Measurements from ENCODE around the gene KLHDC2. TPM values are rescaled to one million over a fixed set of nuclear protein-coding genes. Genes with fewer than 3 reads are reported as not detected.
A peak's percentile ranks its signal among the peaks of the same experiment; 100 is the strongest.
"Not testable (repeated sequence)": the region's sequence is repeated elsewhere in the genome, so short reads cannot be mapped to it uniquely, and the experiment has no call there.

The KLHDC2 gene
- total and polyA plus RNA-seq, 7 donors, result 37.4 to 111 (median 80.9) TPM

DNA sequence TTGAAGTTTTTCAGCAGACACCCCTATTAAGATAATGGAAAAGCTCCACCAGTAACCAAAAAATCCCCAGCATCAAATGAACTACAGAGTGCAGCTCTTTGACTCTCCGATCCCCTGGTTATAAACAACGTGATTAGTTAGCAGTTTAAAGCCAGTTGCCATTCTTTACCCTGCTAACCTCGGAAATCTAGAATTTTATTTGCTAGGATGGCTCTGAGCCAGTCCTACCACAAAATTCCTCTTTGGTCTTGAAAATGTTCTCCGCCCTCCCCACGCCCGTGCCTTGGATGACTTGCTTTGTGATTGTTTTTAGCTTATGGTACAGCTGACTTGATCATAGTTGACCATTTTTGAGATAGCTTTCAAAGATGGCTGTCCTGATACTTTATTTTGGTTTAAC lies 1.2 kb downstream of the KLHDC2 start:
- intact Hi-C loops (cut with DNase I), result loop anchor here (2.0 kb wide), 1 partner anchor 134 kb away; the partner anchor contains the start of gene DNAAF2
- peak overlapping the region; percentile 75 to 100 (median 87) for H3K4me3 ChIP-seq
- peak overlapping the region; percentile 93 to 99 (median 98) for H3K27ac ChIP-seq
- H3K4me1 ChIP-seq, result peaks cover 0 to 30% (median 28%) of the 10 kb centered on the region in 4 donors
- no peaks in the 10 kb centered on the region for H3K27me3 ChIP-seq
- TF ChIP-seq, protein P1, sequence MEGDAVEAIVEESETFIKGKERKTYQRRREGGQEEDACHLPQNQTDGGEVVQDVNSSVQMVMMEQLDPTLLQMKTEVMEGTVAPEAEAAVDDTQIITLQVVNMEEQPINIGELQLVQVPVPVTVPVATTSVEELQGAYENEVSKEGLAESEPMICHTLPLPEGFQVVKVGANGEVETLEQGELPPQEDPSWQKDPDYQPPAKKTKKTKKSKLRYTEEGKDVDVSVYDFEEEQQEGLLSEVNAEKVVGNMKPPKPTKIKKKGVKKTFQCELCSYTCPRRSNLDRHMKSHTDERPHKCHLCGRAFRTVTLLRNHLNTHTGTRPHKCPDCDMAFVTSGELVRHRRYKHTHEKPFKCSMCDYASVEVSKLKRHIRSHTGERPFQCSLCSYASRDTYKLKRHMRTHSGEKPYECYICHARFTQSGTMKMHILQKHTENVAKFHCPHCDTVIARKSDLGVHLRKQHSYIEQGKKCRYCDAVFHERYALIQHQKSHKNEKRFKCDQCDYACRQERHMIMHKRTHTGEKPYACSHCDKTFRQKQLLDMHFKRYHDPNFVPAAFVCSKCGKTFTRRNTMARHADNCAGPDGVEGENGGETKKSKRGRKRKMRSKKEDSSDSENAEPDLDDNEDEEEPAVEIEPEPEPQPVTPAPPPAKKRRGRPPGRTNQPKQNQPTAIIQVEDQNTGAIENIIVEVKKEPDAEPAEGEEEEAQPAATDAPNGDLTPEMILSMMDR (IDR thresholded peaks at IDR 0.05), result no peak
- TF ChIP-seq POLR2AphosphoS5 (IDR thresholded peaks at IDR 0.05), result no peak
- TF ChIP-seq POLR2A (IDR thresholded peaks at IDR 0.05), result no peak
- no peak for TF ChIP-seq EP300 (IDR thresholded peaks at IDR 0.05)
- no peak for DNase-seq
- H3K36me3 ChIP-seq, result peaks cover 3 to 25% (median 8%) of the 10 kb centered on the region in 4 donors
- H3K9me3 ChIP-seq, result no peaks in the 10 kb centered on the region
- 5 to 18% methylated on average over 6 of the region's 6 CpGs for WGBS, 2 donors

DNA sequence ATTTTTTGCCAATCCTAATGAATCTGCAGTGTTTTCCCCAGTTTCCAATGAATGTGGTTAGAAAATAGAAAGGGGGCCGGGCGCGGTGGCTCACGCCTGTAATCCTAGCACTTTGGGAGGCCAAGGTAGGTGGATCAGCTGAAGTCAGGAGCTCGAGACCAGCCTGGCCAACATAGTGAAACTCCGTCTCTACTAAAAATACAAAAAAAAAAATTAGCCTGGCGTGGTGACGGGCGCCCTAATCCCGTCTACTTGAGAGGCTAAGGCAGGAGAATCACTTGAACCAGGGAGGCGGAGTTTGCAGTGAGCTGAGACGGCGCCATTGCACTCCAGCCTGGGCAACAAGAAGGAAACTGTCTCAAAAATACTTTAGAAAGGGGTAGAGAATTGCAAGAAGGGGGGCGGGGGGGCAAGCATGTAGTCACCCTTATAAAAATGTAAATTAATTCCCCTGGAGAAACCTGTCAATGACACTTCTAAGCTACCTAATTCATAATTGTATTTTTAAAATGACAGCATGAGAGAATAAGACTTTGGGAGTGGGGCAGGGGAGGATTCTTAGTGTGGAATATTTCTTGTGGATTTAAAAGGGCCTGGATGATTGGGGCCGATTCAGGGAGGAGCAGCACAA lies 1.7 kb downstream of the KLHDC2 start:
- H3K27ac ChIP-seq, result peak overlapping the region; percentile 93 to 99 (median 98)

DNA sequence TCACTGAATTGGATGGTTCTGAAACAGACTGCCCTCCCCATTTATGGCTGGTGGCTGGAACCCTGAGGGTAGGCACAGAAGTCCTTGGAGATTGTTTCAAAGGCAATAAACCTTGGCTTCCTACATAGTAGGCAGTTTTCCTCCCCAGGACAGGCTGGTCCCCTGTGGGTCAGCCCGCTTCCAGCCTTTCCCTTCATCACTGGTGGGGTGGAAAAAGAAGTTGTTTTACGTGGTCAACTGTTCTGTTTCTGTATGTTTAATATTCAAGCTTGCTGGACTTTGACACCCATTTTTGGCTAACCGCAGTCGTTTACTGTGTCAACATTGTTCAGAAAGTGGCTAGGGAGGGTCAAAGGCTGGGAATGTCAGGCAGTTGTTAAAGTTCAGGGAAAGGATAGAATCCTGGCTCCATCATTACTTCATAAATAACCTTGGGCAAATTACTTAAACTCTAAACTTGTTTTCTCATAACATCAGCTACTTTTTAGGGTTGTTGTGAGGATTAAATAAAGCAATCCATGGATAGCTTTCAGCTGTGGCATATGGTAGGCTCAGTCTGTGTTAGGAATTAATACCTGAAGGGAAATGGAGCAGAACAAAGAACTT lies 2.4 kb downstream of the KLHDC2 start:
- H3K27me3 ChIP-seq, result no peaks in the 10 kb centered on the region
- H3K36me3 ChIP-seq, result peaks cover 3 to 36% (median 13%) of the 10 kb centered on the region in 4 donors
- WGBS, 2 donors, result 13 to 56% methylated on average over 4 of the region's 4 CpGs
- H3K4me3 ChIP-seq, result peak overlapping the region in 2 of 4 donors; percentile 76 to 98
- DNase-seq, result no peak
- no peaks in the 10 kb centered on the region for H3K9me3 ChIP-seq
- peak overlapping the region; percentile 6 to 99 (median 15) for H3K27ac ChIP-seq
- H3K4me1 ChIP-seq, result peaks cover 0 to 30% (median 28%) of the 10 kb centered on the region in 4 donors
- intact Hi-C loops (cut with DNase I), result loop anchor here (10.0 kb wide), 1 partner anchor 344 kb away; the partner anchor contains the start of gene VCPKMT
- TF ChIP-seq EP300 (IDR thresholded peaks at IDR 0.05) (no peak), POLR2AphosphoS5 (IDR thresholded peaks at IDR 0.05) (no peak), POLR2A (IDR thresholded peaks at IDR 0.05) (no peak)
- TF ChIP-seq, protein P1 (IDR thresholded peaks at IDR 0.05), result no peak

More for the DNA sequence above, 1.7 kb downstream of the KLHDC2 start:
- H3K27me3 ChIP-seq, result no peaks in the 10 kb centered on the region
- WGBS, 2 donors, result 14 to 55% methylated on average over 15 of the region's 15 CpGs
- TF ChIP-seq POLR2A (IDR thresholded peaks at IDR 0.05), result no peak
- TF ChIP-seq EP300 (IDR thresholded peaks at IDR 0.05), result no peak
- TF ChIP-seq, protein P1 (IDR thresholded peaks at IDR 0.05), result no peak
- TF ChIP-seq POLR2AphosphoS5 (IDR thresholded peaks at IDR 0.05), result no peak
- no peak for DNase-seq
- peaks cover 3 to 30% (median 10%) of the 10 kb centered on the region in 4 donors for H3K36me3 ChIP-seq
- peaks cover 0 to 30% (median 28%) of the 10 kb centered on the region in 4 donors for H3K4me1 ChIP-seq
- H3K9me3 ChIP-seq, result no peaks in the 10 kb centered on the region
- intact Hi-C loops (cut with DNase I), result loop anchor here (2.0 to 10.0 kb wide), 2 partner anchors 135 to 345 kb away; partner anchors contain the start of genes DNAAF2 and VCPKMT
- H3K4me3 ChIP-seq, result peak overlapping the region in 3 of 4 donors; percentile 76 to 100 (median 98)

DNA sequence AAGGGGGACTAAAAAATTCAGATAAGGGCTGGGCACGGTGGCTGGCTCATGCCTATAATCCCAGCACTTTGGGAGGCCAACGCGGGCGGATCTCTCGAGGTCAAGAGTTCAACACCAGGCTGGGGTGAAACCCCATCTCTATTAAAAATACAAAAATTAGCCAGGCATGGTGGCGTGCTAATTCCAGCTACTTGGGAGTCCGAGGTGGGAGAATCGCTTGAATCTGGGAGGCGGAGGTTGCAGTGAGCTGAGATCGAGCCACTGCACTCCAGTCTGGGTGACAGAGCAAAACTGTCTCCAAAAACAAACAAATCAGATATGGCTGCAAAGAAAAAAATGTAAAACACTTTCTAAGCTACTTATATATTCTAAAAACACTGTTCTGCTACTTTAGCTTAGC lies 3.7 kb downstream of the KLHDC2 start:
- H3K27me3 ChIP-seq, DNase-seq, H3K9me3 ChIP-seq, H3K27ac ChIP-seq, H3K4me3 ChIP-seq: not testable (repeated sequence)
- peaks cover 10 to 50% (median 21%) of the 10 kb centered on the region in 4 donors for H3K36me3 ChIP-seq
- WGBS, 2 donors, result 86 to 90% methylated on average over 10 of the region's 10 CpGs
- H3K4me1 ChIP-seq, result peaks cover 0 to 30% (median 27%) of the 10 kb centered on the region in 4 donors
- intact Hi-C loops (cut with DNase I), result loop anchor here (10.0 kb wide), 1 partner anchor 343 kb away; the partner anchor contains the start of gene VCPKMT

DNA sequence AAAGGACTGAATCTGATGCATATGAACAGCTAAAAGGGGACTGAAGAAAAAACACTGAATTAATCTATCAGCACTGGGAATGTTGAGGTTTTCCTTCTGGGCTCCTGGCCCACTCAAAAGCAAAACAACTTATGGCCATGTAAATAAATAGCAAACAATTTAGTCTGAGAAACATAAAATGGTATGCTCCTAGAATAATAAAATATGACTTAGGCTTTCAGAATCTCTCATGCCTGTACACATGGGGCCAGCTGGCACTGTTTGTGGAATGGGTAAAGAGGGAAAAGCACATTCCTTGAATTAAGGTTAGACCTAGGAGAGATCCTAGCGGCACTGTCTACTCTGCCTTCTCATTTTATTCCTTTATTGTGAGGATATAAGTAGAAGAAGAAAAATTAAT lies 6.2 kb downstream of the KLHDC2 start:
- Histone ChIP-seq H3K4me1 (peaks cover 0 to 22% (median 20%) of the 10 kb centered on the region in 4 donors), H3K27ac (no peak overlapping the region), H3K27me3 (no peaks in the 10 kb centered on the region), H3K4me3 (no peak overlapping the region), H3K9me3 (no peaks in the 10 kb centered on the region), H3K36me3 (peaks cover 23 to 74% (median 35%) of the 10 kb centered on the region in 4 donors)
- no peak for DNase-seq
- WGBS, 2 donors, result 88 to 90% methylated on average over 1 of the region's 1 CpG
- TF ChIP-seq, protein P1 (IDR thresholded peaks at IDR 0.05), result no peak
- TF ChIP-seq POLR2A (IDR thresholded peaks at IDR 0.05) (no peak), EP300 (IDR thresholded peaks at IDR 0.05) (no peak), POLR2AphosphoS5 (IDR thresholded peaks at IDR 0.05) (no peak)
- intact Hi-C loops (cut with DNase I), result loop anchor here (10.0 kb wide), 1 partner anchor 341 kb away; the partner anchor contains the start of gene VCPKMT

Measured in sigmoid colon (tissue), 7 donors.